HG03196 (cell line): Measurements from ENCODE around the gene KNDC1.

Source experiments
- ATAC-seq: cut with Tn5 transposase; IDR thresholded peaks from one replicate; pipeline ENCODE4 v1.9.1; 2021; ENCODE audit not compliant: unreplicated experiment

The KNDC1 gene

DNA sequence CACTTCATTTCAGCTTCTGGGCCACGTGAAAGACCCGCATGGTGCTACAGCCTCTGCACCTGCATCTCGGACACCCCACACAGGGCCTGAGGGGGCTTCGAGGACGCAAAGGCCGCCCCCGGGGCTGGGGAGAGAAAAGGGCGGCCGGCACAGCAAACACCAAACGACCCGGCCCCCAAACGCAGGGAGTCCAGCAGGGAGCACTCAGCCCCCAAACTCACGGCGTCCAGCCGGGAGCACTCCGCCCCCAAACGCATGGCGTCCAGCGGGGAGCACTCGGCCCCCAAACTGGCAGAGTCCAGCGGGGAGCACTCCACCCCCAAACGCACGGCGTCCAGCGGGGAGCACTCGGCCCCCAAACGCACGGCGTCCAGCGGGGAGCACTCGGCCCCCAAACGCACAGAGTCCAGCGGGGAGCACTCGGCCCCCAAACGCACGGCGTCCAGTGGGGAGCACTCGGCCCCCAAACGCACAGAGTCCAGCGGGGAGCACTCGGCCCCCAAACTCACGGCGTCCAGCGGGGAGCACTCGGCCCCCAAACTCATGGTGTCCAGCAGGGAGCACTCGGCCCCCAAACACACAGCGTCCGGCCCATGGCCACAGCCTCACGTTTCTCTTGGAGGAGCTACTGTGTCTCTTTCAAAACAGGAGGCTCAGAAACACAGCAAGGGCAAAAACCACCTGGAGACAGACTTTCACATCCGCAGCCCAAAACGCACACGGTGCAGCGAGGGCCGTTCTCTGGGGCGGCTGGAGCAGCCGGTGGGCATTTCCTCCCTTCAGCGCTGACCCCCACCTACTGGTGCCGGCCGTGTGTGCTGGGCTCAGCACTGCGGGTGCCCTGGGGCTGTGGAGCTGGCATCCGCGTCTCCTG lies 43.0 kb downstream of the KNDC1 start:
- no peak for ATAC-seq

DNA sequence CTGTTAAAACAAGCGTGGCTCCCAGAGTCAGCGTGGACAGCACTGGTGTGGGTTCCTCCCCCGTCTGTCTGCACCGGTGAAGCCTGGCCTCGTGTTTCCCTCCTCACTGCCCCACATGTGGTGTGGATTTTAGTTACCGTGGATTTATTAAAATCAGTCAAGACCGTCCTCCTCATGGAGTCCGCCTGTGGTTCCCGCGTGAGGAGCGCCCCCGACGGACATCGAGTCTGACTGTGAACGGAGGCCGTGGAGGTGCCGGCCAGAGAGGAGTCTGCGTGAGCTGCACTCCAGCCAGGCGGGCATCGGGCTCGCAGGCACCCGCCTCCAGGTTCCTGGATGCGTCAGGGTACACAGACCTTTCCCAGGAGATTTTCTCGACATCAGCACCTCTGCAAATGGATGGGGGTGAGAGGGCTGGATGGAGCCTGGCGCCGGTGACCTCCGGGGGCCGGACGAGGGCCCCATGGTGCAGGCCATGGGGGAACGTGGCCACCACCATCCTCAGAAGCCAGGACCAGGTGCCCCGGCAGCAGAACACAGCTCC lies 43.7 kb downstream of the KNDC1 start:
- ATAC-seq, result no peak

DNA sequence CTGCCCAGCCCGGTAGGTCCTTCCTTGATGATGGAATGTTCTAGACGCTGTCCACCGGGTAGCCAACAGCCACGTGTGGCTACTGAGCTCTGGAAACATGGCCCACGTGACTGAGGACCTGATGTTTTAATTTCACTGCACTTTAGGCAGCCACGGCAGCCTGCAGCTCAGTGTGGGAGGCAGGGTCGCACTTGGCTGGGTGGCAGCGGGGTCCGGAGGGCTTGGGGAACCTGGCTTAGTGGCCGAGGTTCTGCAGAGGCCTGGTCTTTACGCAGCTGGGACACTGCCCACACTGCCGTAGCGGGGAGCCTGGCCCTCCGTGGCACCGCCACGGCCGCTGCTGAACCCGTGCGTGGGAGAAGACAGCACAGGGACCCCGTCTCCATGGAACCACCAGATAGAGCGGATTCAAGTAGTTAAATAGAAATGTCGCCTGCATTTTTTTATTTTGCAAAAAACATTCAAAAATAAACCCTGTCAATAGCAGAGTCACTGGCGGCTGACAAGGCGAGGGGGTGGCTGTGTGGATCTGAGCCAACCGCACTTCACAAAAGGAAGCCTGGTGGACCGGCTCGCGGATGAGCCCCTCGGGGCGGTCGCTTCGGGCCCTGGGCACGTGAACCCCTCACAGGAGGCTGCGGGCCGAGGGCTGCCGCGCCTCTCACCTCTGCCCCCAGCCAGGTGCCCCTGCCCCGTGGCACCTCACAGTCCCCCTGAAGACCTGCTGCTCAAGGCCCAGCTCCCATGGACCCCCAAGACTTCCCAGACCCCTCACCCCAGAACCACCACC lies 44.4 kb downstream of the KNDC1 start:
- ATAC-seq, result no peak

DNA sequence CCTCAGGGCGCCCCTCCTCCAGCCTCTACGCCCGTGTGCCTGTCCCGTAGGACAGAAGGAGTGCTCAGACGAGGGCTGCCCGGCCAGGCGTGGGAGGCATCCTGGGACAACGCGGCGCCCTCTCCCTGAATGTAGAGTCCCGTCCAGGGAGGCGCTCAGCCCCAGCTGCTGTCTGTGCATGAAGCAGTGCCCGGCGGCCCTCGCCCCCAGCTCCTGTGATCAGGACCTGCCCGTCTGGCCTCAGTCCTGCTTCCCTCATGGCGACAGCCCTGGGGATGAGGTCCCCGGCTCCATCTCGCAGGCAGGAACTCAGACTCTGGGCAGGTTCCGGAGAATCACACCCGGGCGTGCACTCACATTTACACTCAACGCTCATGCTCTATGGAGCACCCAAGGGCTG lies 45.1 kb downstream of the KNDC1 start:
- ATAC-seq, result no peak

DNA sequence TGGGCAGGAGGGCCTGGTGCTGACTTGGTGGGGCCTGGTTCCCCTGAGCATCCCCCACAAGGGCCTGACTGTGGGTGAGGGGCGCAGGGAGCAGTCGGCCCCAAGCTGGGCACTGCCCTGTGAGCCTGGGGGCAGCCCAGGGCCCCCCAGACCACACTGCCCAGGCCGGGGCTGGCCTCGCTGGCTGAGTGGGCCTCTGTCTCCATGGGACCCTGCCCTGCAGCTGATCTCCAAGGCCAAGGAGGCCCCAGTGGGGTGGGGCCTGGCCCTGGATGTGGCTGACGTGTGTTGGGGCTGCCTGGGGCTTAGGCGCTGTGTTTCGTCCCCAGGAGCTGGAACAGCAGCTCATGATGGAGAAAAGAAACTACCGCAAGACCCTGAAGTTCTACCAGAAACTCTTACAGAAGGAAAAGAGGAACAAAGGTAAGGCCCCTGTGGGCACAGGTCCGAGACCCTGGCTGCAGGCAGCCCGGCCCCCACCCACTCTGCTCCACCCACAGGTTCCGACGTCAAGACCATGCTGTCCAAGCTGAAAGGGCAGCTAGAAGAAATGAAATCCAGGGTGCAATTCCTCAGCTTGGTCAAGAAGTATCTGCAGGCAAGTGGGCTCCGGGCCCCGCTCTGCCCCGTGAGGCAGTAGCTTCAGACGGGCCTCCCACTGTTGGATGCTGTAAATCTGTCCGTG lies 46.5 kb downstream of the KNDC1 start:
- ATAC-seq, result no peak

DNA sequence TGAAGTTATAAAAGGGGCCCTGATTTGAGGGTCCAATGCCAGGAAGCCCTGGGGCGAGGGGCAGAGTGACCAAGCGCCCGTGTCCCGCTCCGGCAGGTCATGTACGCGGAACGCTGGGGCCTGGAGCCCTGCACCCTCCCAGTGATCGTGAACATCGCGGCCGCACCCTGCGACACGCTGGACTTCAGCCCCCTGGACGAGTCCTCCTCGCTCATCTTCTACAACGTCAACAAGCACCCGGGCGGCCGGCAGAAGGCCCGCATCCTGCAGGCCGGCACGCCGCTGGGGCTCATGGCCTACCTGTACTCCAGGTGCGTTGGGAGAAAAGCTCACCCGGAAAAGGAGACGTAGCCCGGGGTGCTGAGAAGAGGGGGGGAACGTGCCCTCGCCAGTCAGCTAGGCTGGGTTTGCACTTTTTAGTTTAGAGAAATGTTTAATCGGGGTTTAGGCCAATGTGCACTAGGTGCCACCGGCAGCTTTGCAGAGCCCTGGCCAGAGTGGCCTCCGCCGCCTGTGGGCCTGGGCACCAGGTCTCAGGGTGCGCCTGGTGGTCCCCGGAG lies 47.1 kb downstream of the KNDC1 start:
- no peak for ATAC-seq

DNA sequence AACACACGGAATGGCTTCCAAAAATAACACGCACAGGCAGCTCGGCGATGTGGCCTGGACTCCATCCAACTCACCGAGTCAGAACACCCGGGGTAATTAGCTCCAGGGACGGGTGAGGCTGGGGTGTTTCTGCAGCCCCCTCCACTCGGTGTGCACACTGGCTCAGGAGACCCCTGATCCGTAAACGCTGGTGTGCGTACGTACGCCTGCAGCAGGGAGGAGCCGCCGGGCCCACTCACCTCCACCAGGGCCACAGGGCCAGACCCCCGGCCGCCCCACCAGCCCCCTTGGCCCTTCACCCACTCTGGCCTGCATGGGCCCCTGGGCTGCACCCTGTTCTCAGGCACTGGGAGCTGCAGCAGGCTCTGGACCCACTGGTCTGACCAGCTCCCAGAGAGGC lies 47.6 kb downstream of the KNDC1 start:
- no peak for ATAC-seq

DNA sequence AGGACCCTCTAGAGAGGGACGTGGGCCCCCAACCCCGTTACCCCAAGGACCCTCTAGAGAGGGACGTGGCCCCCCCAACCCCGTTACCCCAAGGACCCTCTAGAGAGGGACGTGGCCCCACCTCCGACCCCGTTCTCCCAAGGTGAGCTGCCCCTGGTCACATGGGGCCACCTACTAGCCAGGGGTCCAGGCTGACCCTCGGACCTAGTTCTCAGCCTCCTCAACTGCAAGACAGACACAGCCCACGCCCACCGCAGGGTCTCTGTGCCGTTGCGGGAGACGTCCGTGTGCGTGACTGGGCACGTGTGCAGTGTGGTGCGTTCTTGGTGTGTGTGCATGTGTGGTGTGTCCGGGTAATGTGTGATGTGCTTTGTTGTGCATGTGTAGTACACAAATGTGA lies 48.4 kb downstream of the KNDC1 start:
- no peak for ATAC-seq

DNA sequence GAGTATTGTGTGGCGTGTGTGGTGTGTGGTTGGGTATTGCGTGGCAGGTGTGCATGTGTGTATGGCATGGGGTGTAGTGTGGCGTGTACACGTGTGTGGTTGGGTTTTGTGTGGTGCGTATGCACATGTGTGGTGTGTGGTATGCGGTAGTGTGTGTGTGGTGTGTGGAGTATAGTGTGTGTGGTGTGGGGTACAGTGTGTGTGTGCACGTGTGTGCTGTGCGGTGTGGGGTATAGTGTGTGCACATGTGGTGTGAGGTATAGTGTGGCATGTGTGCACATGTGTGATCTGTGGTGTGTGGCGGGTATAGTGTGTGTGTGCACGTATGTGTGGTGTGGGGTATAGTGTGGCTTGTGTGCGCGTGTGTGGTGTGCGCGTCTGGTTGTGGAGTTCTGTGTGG lies 49.1 kb downstream of the KNDC1 start:
- no peak for ATAC-seq

DNA sequence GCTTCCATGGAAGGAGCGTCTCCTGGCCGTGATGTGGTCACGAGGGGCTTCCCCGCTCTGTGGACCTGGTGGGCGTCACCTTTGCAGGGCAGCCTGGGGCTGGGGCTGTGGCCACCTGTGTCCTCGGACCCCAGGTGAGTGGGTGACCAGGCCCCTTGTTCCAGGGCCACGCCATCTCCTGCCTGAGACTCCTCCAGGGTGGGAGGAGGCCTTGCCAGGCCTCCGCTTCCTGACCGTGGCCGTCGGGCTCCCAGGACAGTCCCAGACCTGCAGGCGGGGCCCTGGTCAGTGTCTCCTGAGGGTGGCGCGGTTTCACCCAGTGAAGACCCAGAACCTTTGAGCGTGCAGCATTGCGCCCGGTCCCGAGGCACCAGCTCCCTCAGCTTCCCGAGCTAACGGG lies 49.6 kb downstream of the KNDC1 start:
- no peak for ATAC-seq

DNA sequence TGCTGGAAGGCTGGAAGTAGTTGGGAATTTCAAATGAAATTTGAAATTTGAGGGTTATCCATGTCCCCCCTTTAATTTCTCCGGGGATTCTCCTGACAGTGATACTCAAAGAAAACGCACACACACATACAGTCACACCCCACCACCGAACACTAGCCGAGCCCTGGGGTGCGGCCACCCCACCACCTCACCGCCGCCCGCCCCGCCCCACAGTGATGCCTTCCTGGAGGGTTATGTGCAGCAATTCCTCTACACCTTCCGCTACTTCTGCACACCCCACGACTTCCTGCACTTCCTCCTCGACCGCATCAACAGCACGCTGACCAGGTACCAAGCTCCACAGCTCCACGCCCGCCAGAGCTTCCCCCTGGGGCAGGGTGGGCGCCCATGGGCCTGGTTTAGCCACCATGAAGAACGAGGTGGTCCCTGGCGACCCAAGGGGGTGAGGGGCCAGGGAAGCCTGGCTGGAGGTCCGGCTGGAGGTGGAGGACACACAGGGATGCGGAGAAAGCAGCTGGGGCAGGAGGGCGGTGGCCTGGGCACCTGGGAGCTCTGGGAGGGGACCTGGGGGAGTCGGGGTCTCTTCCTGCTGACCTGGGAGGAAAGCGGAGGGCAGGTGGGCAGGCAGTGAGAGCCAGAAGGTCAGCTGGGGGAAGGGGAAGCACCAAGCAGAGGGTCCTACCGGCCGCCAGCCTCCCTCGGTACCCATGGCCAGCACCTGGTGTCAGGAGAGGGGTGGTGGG lies 50.5 kb downstream of the KNDC1 start:
- no peak for ATAC-seq

DNA sequence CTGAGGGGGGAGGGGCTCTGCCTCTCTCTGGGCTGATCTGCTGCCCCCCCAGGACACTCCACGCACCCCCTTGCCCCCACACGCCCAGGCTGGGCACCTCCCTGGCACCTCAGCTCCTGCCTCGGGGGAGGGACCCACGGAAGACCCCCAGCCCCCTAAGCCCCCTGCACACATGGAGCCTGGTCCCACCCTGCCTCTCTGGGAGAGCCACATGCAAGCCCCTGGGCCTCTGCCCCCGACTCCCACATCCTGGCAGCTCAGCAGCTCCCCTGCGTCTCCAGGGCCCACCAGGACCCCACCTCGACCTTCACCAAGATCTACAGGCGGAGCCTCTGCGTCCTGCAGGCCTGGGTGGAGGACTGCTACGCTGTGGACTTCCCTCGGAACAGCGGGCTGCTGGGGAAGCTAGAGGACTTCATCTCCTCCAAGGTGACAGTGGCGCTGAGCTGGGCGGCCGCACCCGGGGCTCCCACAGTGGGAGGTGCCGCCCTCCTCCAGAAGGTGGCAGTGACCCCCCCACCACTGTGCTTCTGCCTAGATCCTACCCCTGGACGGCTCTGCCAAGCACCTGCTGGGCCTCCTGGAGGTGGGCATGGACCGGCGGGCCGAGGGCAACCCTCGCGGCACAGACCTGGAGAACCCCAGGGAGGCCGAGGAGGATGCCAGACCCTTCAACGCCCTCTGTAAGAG lies 51.3 kb downstream of the KNDC1 start:
- no peak for ATAC-seq

DNA sequence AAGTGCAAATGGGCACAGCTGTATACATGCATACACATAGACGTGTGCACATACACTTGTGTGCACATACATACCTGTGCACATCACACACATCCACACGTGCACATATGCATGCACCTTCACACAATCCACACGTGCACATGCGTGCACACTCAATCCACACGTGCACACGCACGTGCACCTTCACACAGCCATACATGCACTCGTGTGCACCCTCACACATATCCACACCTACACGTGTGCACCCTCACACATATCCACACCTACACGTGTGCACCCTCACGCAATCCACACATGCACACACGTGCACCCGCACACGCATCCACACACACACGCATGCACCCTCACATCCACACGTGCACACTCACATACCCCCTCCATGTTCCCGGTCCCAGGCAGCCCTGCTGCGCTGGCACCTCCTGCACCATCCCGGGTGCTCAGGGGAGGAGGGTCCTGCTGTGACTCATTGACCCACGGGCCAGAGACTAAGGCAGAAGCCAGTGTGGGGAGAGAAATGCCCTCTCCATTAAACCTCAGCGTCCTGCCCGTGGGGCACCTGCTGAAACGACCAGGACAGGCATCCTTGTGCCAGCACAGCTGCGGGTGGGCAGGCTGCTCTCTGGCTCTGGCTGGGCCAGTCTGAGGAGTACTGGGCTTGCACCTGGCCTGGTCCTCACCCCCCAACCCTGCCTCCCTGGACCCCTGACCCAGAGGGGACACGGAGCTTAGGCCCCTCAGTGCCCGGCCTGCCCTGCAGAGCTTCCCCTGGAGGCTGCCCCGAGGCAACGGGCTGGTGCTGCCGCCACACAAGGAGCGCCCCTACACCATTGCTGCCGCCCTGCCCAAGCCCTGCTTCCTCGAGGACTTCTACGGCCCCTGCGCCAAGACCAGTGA lies 52.2 kb downstream of the KNDC1 start:
- no peak for ATAC-seq

DNA sequence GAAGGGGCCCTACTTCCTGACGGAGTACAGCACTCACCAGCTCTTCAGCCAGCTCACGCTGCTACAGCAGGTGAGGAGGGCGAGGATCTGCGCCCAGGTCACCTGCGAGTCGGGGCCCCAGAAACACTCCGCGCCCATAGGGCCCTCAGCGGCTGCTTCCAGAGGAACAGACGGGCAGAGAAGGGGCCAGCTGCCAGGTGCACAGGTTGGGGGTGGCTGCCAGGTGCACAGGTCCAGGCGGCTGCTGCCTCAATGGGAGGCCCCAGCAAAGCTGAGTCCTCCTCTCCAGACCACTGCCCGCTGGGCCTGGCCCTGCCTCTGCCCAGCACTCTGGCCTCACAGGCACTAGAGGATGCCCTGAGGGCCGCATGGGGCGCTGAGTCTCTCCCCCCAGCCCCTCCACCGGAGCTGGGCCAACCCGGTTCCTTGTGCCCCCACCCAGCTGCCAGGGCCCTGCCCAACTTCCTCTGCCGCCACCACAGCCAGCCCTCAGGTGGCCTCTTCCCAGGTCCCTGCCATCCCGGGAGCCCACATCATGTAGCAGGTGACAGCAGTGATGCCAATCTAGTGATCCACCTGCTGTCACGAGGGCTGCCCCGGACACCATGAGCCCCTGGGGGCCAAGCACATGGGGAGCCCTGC lies 53.0 kb downstream of the KNDC1 start:
- ATAC-seq, result no peak

DNA sequence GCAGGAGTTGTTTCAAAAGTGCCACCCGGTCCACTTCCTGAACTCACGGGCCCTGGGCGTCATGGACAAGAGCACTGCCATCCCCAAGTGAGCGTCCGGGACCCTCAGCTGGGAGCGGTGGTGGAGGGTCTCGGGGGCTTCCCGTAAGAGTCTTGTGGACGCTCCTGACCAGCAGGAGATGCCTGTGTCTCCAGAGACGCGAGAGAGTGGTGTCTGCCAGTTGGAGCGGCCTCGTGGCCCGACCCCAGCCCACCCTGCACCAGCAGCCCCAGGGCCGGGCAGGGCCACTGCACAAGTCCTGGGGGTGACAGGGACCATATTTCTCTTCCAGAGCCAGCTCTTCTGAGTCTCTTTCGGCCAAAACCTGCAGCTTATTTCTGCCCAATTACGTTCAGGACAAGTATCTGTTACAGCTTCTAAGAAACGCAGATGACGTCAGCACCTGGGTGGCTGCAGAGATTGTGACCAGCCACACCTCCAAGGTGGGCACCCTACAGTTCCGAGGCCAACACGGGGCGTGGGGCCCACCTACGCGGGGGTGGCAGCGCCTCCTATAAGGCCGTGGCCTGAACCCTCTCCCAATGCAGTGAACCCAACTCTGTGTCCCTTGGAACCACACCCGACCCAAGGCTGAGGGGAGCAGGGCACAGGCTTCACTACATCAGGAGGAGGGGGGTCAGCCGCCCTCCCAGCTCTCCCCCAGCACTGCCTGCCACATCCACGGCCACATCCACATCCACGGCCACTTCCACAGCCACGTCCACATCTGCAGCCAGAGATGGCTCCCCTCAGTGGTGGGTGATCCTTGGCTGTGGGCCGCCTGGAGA lies 53.8 kb downstream of the KNDC1 start:
- no peak for ATAC-seq

DNA sequence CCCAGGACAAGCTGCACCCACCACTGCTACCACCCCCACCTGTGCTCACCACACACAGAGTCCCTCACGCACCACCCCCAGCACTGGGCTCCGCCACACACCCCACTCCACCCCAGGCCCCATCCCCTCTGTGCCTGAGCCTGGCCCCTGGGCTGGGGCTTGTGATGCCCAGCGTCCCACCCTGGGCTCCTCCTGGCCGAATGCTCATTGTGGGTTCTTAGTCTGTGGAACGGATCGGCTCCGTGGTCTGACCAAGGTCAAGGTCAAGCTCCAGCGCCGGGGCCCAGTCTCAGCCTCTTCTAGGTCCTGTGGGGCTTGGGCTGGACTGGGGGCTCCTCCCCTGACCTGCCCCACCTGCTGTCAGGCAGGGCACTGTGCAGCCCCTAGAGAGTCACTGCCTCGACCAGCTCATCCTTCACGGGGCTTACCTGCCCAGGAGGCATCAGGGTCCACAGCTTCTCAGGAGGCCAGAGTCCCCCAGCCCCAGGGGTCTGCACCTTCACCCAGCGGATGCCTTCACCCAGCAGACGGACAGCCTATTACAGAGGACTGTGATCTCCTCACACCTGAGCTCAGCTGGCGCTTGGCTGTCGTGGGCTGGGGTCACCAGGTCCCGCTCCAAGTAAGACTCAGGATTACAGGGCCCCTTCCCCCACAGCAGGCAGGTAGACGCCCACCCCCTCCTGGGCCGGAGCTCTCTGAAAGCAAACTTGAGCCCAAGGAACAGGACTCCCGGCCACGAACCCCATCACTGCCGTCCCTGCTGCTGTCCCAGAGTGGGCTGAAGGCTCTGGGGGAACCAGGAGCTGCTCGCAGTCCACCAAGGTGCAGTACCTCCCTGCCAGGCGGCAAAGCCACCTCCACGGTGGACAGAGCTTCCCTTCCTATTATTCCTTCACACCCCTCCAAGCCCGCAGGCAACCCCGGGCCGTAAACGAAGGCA lies 54.7 kb downstream of the KNDC1 start:
- no peak for ATAC-seq
